ENCODE data around the gene ARMC10.

Gene ARMC10

DNA sequence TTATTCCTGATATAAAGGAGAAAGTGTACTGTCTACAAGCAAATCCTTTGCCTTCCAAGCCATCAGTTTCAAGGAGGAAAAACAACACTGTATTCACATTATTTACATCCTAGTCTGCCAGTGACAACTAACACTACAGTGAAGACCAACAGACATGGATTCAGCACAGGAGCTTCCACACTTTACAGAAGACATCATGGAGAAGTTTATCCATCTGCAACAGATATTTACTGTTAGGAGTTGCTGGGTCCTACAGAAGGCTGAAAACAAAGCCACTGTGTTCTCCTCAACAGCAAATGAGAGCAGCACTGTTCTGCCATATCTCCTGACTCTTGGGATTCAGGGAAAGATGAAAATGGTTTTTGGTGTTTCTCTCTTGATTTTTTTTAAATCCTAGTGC is 42.1 kb downstream of the ARMC10 start:
- Histone ChIP-seq H3F3A (ENCODE audit: insufficient read depth, low read length) (no peaks in the 10 kb centered on the region), H4K20me1 (ENCODE audit: insufficient read depth, low read length) (no peaks in the 10 kb centered on the region), H3K36me3 (ENCODE audit: insufficient read depth, low read length) (peaks cover 93% of the 10 kb centered on the region), H3K9ac (ENCODE audit: low read length) (no peak overlapping the region), H3K4me3 (ENCODE audit: low read depth, low read length, poor library complexity, severe bottlenecking) (no peak overlapping the region), H3K27me3 (ENCODE audit: insufficient read depth, low read length) (no peaks in the 10 kb centered on the region), H2AFZ (ENCODE audit: low read length) (no peak overlapping the region), H3K79me2 (ENCODE audit: insufficient read depth, low read length) (no peaks in the 10 kb centered on the region; the same call in 1 of the 2 replicates), H3K4me2 (ENCODE audit: low read length) (no peak overlapping the region), H3K9me3 (ENCODE audit: low read length) (peaks cover 4% of the 10 kb centered on the region; the same call in 1 of the 2 replicates), H3K27ac (ENCODE audit: low read depth, low read length, poor library complexity, severe bottlenecking) (no peak overlapping the region), H3K4me1 (ENCODE audit: insufficient read depth, low read length, severe bottlenecking) (no peaks in the 10 kb centered on the region), H3K9me2 (ENCODE audit: low read depth, low read length) (no peaks in the 10 kb centered on the region)
- TF ChIP-seq, protein P1, sequence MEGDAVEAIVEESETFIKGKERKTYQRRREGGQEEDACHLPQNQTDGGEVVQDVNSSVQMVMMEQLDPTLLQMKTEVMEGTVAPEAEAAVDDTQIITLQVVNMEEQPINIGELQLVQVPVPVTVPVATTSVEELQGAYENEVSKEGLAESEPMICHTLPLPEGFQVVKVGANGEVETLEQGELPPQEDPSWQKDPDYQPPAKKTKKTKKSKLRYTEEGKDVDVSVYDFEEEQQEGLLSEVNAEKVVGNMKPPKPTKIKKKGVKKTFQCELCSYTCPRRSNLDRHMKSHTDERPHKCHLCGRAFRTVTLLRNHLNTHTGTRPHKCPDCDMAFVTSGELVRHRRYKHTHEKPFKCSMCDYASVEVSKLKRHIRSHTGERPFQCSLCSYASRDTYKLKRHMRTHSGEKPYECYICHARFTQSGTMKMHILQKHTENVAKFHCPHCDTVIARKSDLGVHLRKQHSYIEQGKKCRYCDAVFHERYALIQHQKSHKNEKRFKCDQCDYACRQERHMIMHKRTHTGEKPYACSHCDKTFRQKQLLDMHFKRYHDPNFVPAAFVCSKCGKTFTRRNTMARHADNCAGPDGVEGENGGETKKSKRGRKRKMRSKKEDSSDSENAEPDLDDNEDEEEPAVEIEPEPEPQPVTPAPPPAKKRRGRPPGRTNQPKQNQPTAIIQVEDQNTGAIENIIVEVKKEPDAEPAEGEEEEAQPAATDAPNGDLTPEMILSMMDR (IDR thresholded peaks at IDR 0.05; ENCODE audit: low read length) = no peak
- TF ChIP-seq EZH2 (IDR thresholded peaks at IDR 0.05; ENCODE audit: borderline replicate concordance, low read length) = no peak

DNA sequence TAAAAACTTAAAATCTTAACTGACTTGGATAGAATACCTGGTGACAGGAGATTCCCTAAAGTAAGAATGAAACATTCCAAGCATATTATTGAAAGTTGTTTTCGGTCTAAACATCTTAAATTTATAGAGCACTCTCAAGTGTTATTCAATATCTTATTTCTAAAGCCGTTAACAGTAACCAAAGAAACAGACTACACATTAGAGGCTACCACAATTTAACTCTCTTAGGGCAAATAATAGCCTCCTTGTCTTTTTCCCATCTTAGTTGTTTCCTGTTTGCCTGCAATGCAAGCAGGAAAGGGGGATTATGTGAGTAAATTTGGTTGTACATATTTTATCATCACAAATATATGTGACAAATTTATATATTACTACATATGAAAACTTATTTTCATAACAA is 42.5 kb downstream of the ARMC10 start:
- H3K4me2 ChIP-seq (ENCODE audit: low read length) = no peak overlapping the region
- no peaks in the 10 kb centered on the region for H3K27me3 ChIP-seq (ENCODE audit: insufficient read depth, low read length)
- no peak overlapping the region for H3K9ac ChIP-seq (ENCODE audit: low read length)
- no peak overlapping the region for H2AFZ ChIP-seq (ENCODE audit: low read length)
- H3K27ac ChIP-seq (ENCODE audit: low read depth, low read length, poor library complexity, severe bottlenecking) = no peak overlapping the region
- no peaks in the 10 kb centered on the region for H3K4me1 ChIP-seq (ENCODE audit: insufficient read depth, low read length, severe bottlenecking)
- no peaks in the 10 kb centered on the region for H3F3A ChIP-seq (ENCODE audit: insufficient read depth, low read length)
- H3K9me2 ChIP-seq (ENCODE audit: low read depth, low read length) = no peaks in the 10 kb centered on the region
- peaks cover 4% of the 10 kb centered on the region; the same call in 1 of the 2 replicates for H3K9me3 ChIP-seq (ENCODE audit: low read length)
- TF ChIP-seq, protein P1 (IDR thresholded peaks at IDR 0.05; ENCODE audit: low read length) = no peak
- TF ChIP-seq EZH2 (IDR thresholded peaks at IDR 0.05; ENCODE audit: borderline replicate concordance, low read length) = no peak
- peaks cover 94% of the 10 kb centered on the region for H3K36me3 ChIP-seq (ENCODE audit: insufficient read depth, low read length)
- no peak overlapping the region for H3K4me3 ChIP-seq (ENCODE audit: low read depth, low read length, poor library complexity, severe bottlenecking)
- H4K20me1 ChIP-seq (ENCODE audit: insufficient read depth, low read length) = no peaks in the 10 kb centered on the region
- no peaks in the 10 kb centered on the region; the same call in 1 of the 2 replicates for H3K79me2 ChIP-seq (ENCODE audit: insufficient read depth, low read length)

DNA sequence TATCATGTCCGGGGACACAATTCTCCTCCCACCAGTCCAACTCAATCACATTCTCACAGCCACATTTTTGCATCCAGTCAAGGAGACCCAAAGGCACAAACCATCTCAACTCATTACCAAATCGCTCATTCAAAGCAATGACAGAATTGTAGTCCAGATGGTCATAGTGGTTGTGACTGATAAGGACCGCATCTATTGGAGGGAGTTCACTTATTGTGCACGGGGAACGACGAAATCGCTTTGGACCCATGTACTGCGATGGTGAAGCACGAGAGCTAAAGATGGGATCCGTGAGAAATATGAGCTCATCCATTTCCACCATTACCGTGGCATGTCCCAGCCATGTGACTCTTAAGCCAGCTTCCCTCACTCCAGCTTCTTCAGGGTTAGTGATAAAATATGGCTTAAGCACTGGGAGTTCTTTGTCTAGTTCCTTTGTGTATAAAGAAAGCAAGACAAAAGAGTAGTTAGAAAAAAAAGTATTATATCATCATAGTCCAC is 44.9 kb downstream of the ARMC10 start:
- no peak overlapping the region for H3K9ac ChIP-seq (ENCODE audit: low read length)
- no peaks in the 10 kb centered on the region for H4K20me1 ChIP-seq (ENCODE audit: insufficient read depth, low read length)
- no peak for TF ChIP-seq EZH2 (IDR thresholded peaks at IDR 0.05; ENCODE audit: borderline replicate concordance, low read length)
- TF ChIP-seq, protein P1 (IDR thresholded peaks at IDR 0.05; ENCODE audit: low read length) = no peak
- no peak overlapping the region for H2AFZ ChIP-seq (ENCODE audit: low read length)
- peaks cover 2% of the 10 kb centered on the region; the same call in 1 of the 2 replicates for H3K79me2 ChIP-seq (ENCODE audit: insufficient read depth, low read length)
- H3K36me3 ChIP-seq (ENCODE audit: insufficient read depth, low read length) = peaks cover 92% of the 10 kb centered on the region
- H3K27me3 ChIP-seq (ENCODE audit: insufficient read depth, low read length) = no peaks in the 10 kb centered on the region
- no peaks in the 10 kb centered on the region for H3K4me1 ChIP-seq (ENCODE audit: insufficient read depth, low read length, severe bottlenecking)
- H3K4me2 ChIP-seq (ENCODE audit: low read length) = no peak overlapping the region
- H3K9me2 ChIP-seq (ENCODE audit: low read depth, low read length) = no peaks in the 10 kb centered on the region
- H3F3A ChIP-seq (ENCODE audit: insufficient read depth, low read length) = no peaks in the 10 kb centered on the region
- H3K27ac ChIP-seq (ENCODE audit: low read depth, low read length, poor library complexity, severe bottlenecking) = no peak overlapping the region
- no peaks in the 10 kb centered on the region for H3K9me3 ChIP-seq (ENCODE audit: low read length)
- H3K4me3 ChIP-seq (ENCODE audit: low read depth, low read length, poor library complexity, severe bottlenecking) = no peak overlapping the region
